ENCODE data around the gene UBL4A.

The UBL4A gene

GRCh38 chrX:154443992-154444754 lies 42.2 kb downstream of the UBL4A start, which contains the start of gene FAM50A:
Gene FAM50A (plus strand): TSS chrX:154444141. CDS start chrX:154444236, 95 bp downstream.
- Mint-ChIP-seq H3K36me3 (ENCODE audit: low read depth) (peaks cover 9% of the 10 kb centered on the region), H3K27me3 (ENCODE audit: low read depth, poor library complexity) (no peaks in the 10 kb centered on the region), H3K4me1 (peaks cover 5% of the 10 kb centered on the region), H3K27ac (no peak within 1 kb of the TSS), H3K9me3 (peaks cover 58% of the 10 kb centered on the region), H3K4me3 (peak within 1 kb of the TSS; percentile 80)
- no peak for TF ChIP-seq CTCF (IDR thresholded peaks at IDR 0.05)
- peak; percentile 79 for DNase-seq

- peak overlapping the region; percentile 80 for H3K4me3 Mint-ChIP-seq
- peaks cover 61% of the 10 kb centered on the region for H3K9me3 Mint-ChIP-seq
- no peak for TF ChIP-seq CTCF (IDR thresholded peaks at IDR 0.05)
- H3K27ac Mint-ChIP-seq, result no peak overlapping the region
- peaks cover 9% of the 10 kb centered on the region for H3K4me1 Mint-ChIP-seq
- no peaks in the 10 kb centered on the region for H3K27me3 Mint-ChIP-seq (ENCODE audit: low read depth, poor library complexity)
- no peak for DNase-seq
- peaks cover 9% of the 10 kb centered on the region for H3K36me3 Mint-ChIP-seq (ENCODE audit: low read depth)
These were observed 42.9 kb downstream of the UBL4A start for GRCh38 chrX:154443479-154443910.

- TF ChIP-seq CTCF (IDR thresholded peaks at IDR 0.05), result no peak
- Mint-ChIP-seq H3K36me3 (ENCODE audit: low read depth) (peaks cover 5% of the 10 kb centered on the region), H3K4me3 (no peak overlapping the region), H3K27ac (peak overlapping the region; percentile 36), H3K4me1 (peaks cover 17% of the 10 kb centered on the region), H3K9me3 (peaks cover 57% of the 10 kb centered on the region), H3K27me3 (ENCODE audit: low read depth, poor library complexity) (no peaks in the 10 kb centered on the region)
- DNase-seq, result no peak
These were observed 44.3 kb downstream of the UBL4A start for GRCh38 chrX:154441984-154442707.

GRCh38 chrX:154441564-154441963 lies 44.9 kb downstream of the UBL4A start:
- Mint-ChIP-seq H3K36me3 (ENCODE audit: low read depth) (no peaks in the 10 kb centered on the region), H3K4me3 (no peak overlapping the region), H3K27ac (peak overlapping the region; percentile 36), H3K4me1 (peaks cover 17% of the 10 kb centered on the region), H3K9me3 (peaks cover 51% of the 10 kb centered on the region), H3K27me3 (ENCODE audit: low read depth, poor library complexity) (no peaks in the 10 kb centered on the region)
- no peak for TF ChIP-seq CTCF (IDR thresholded peaks at IDR 0.05)
- DNase-seq, result no peak

GRCh38 chrX:154440623-154441357 lies 45.6 kb downstream of the UBL4A start:
- Mint-ChIP-seq H3K27me3 (ENCODE audit: low read depth, poor library complexity) (peaks cover 2% of the 10 kb centered on the region), H3K4me1 (peaks cover 18% of the 10 kb centered on the region), H3K36me3 (ENCODE audit: low read depth) (peaks cover 5% of the 10 kb centered on the region), H3K9me3 (peaks cover 56% of the 10 kb centered on the region), H3K27ac (no peak overlapping the region), H3K4me3 (no peak overlapping the region)
- no peak for DNase-seq
- TF ChIP-seq CTCF (IDR thresholded peaks at IDR 0.05), result no peak
